NCI-H82 (cell line): Measurements from ENCODE around the gene MMP20.

Source experiments
- DNase-seq: peaks from one replicate; lab custom pipeline; 2025; lab: John Stamatoyannopoulos, UW

MMP20 gene

DNA sequence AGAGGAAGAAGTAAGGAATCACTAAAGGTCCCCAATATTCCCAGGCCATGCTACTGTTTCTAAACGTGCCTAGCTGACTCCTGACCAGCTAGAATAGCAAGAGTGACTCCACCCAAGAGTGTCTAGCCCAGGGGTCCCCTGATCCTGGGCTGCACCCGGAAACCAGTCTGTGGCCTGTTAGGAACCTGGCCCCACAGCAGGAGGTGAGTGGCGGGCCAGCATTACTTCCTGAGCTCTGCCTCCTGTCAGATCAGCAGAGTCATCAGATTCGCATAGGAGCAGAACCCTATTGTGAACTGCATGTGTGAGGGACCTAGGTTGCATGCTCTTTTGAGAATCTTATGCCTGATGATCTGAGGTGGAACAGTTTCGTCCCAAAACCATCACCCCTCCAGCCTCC is 2.0 kb downstream of the MMP20 start:
- no peak for DNase-seq

DNA sequence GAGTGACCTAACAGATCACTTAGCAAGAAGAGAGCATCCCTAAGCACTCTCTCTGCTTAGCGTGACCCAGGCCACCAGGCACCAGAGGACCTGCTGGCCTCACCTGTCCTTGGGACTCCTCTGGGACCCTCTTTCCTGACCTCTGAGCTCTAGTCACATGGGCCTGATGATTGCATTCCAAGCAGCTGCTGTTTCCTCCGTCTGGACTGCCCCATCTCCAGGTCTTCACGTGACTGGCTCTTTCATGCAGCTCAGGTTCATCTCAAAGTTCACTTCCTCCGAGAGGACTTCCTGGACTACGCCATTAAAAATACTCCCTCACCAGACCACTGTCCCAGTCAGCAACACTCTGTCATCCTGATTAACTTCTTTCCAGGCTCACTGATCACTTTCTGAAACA is 2.9 kb downstream of the MMP20 start:
- DNase-seq: no peak

DNA sequence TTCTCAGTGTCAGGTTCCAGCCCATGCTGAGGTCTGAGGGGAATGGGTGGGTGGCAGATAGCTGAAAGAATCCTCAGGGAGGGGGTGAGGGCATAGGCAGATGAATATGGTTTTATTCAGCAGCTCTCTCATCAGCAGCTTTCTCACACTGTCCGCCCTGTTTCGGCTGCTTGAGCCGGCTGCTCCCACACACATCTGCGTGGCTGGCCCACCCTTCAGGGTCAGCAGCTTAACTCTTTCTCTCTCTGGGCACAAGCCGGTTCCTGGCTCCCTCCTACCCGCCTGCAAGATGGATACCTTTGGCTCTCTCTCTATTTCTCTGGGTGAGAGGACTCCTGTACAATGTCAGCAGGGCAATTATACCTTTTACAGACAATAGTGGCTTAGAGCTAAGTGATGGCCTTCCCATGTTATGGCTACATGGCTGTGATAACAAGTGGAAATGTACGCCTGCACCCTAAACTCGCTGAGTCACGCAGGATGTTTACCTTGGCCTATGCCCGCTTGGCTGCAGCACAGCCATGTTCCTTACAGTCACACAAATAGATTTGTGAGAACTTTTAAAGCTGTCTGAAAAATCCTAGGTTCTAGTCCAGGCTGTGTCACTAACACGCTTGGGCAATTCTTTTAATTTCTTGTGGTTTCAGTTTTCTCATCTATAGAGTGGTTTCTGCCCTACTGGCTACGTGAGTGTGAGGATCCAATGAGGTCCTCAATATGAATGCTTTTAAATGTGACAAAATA is 4.1 kb downstream of the MMP20 start:
- DNase-seq: no peak

DNA sequence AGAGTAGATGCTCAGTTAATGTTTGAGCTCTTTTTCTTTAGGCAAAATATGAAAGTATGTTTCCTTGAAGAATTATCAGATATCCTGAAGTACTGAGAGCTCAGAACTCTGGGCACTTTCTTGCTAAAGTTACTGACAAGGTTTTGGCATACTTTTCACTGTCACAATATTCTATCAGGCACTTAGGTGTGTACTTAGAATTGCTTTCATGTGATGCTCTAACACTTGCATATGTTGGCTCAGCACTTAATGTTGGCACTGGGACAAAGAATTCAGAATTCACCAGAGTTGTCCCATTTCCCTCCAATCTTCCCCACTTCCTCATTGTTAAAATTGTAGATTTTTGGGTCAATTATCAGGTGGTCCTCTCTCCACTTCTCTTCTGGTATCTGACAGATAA is 5.0 kb downstream of the MMP20 start:
- DNase-seq: no peak

DNA sequence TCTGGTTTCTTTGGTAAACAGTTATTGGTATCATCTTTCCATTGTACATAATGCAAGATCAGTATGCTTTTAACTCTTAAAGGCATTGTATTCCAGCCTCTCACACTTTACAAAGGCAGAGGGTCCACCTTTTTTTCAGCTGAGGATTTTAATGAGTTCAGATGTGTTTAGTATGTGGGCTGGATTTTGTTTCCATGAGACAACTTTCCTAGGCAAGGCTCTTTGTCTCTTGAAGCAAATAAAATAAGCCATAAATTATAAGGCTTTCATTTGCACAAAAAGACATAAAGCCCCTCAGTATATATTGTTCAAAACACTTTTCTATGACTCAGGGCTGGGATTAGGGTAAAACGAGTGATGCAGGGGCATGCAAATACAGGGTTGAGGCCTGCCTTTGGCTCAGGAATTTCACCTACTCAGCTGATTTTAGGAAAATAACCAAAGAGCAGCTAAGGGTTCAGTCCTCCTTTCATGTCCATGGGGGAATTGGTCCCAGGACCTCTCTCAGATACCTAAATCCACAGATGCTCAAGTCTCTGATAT is 7.6 kb downstream of the MMP20 start:
- no peak for DNase-seq

DNA sequence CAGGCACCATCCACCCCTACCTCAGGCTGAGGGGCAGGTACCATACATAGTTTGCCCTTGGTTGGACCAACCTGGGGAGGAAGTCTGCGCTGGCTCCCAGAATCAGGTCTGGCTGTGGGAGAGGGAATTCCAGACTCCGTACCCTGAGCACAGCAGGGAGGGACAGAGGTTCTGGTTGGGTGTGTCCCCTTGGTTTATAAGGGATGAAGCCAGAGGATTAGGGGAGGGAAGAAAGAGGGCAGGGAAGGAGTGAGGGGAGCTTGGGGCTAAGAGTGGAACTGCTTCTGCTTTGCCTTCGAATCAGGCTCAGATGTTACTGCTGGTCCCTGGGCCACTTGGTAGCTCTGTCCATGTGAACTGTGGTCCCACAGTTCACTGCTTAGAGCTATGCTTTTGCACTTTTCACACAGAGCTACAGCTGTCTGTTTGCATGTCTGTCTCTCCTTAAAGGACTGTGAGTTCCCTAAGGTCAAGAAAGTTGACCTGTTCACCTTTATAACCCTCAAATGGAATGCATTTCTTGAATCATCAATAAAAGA is 9.2 kb downstream of the MMP20 start:
- DNase-seq: peak; percentile 1

DNA sequence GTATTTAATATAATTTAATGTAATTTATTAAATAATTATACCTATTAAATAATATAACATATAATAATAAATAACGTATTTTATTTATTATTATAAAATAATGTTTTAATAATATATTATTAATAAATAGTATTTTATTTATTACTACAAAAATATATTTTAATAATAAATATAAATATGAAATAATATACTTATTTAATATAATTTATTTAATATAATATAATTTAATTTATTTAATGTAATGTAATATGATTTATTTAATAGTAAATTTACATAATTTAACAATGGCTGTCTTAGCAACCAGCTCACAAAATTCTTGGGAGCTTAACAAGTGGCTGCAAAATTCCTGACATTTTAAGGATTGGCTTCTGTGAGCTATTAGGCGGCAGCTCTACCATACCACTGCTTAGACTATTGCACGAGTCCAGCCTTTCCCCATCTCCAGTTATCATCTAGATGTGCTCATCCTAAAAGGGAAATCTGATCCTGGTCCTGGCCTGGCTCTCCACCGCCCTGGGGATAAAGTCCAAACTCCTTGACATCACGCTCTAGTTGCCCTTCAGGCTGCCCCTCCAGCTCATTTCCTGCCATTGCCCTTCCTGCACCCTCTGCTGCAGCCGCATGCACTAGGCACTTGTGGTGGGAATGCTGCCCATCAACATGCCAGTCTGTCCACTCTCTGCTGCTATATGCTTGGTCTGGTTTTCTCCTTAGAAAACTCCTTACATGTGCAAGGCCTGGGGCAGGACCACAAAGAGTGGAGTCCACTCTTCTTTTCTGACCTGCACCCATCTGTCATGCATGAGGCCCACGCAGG is 9.8 kb downstream of the MMP20 start:
- DNase-seq: no peak

DNA sequence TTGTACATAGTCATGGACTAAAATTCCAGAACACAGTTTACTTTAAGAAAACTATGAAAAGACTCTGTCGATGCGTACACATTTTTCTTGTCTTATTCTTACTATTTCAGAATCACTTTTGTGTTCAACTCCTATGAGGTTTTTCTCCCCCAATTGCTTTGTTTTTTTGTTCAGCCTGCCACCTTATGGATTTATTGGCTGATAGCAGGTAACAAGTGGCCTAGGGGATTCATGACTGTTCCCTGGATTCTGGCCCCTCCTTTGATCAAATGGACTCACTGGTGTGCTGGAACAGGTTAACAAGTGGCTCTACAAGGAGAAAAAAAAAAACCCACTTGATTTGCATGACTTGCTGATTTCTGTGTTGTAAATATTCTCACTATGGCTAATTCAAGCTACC is 10.6 kb downstream of the MMP20 start:
- DNase-seq: peak; percentile 10

DNA sequence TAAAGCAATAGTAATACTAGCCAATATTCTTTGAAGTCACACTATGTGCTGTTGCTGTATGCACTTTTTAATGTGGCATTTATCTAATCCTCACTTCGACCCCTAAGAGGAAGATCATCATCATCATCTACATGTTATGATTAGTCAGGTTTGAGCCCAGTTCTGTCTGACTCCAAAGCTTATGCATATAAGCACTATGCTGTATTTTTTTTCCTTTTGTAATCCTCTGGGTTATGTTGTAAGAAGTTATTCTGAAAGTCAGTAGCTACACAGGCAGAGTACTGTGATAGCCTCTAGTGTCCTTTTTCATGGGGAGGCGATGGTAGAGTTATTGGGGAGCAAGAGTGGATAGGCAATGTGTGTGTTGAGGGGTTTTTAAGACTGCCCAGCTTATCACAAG is 11.1 kb downstream of the MMP20 start:
- no peak for DNase-seq

DNA sequence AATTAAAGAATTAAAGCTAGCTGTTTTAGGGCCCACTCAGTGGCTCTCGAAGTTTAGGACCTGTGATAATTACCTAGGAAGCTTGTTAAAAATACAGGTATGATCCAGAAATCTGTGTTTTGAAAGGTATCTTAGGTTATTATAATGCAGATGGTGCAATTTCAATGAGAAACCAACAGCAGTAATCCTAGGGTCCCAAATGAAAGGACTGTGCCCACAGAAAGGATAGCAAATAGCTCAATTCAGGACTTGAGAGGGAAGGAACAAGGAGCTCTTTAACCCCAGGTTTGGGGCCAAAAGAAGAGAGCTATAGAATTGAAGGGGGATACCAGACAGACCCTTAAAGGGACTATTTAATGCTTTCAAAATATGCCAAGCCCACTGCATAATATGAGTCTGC is 11.7 kb downstream of the MMP20 start:
- DNase-seq: no peak

DNA sequence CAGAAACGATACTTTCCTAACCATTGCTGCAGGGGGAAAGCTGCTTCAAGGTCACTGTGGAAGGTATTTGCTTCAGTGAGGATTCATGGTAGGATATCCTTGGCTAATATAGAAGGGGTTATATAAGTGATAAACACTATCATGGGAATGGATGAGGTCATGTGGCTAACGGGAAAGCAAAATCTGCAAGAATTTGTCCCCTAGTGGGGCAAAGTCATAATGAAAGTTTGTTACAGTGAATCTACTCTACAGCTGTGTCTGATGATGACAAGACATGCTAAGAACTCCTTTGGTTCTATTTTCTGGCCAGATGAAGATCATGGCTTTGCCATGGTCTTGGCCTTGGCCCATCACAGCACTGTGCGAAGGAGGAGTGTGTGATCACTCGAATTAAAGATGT is 13.8 kb downstream of the MMP20 start:
- DNase-seq: no peak

DNA sequence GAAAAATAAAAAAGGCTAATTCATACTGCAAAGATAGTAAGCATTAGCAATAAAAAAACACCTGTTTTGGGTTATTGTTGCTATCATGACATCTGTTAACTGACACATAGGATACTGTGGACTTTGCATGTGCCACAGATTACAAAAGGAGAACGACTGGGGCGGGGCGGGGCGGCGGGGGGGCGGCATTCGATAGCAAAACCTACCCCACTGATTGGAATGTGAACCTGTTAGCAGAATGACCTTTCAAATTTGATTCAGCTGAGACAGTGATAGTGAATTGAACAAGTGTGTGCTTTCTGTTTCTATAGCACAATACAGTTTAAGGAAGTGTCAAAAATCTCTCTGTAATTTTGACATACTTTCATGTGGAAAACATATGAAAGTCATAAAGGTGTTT is 14.9 kb downstream of the MMP20 start:
- DNase-seq: no peak

DNA sequence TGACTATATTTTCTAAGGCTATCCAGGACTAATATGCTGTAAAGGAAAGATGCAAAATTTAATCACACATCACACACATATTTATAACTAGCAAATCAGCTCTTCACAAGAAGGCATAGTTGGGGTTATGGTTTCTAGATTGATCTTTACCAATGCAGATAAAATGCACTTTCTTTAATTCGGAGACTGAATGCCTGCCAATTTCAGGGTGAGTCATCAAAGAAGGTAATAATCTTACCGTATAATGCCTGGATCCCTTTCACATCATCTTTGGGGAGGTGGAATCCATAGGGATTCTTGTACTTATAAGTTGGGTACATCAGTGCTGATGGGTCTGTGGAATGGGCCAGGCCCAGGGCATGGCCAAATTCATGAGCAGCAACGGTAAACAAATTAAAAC is 16.4 kb downstream of the MMP20 start:
- no peak for DNase-seq

DNA sequence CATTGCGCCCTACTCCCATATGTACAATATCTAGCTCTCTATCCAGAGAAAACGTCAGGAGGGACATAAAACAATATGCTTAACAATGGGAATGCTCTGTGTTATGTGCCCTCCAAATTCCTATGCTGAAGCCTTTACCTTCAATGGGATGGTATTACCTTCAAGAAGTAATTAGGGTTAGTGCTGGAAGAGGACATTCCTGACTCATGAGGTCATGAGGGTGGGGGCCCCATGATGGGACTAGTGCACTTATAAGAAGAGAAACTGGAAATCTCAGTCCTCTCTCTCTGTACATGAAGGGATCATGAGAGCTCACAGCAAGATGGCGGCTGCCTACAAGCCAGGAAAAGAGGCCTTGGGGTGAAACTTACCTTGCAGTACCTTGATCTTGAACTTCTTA is 20.3 kb downstream of the MMP20 start:
- no peak for DNase-seq

DNA sequence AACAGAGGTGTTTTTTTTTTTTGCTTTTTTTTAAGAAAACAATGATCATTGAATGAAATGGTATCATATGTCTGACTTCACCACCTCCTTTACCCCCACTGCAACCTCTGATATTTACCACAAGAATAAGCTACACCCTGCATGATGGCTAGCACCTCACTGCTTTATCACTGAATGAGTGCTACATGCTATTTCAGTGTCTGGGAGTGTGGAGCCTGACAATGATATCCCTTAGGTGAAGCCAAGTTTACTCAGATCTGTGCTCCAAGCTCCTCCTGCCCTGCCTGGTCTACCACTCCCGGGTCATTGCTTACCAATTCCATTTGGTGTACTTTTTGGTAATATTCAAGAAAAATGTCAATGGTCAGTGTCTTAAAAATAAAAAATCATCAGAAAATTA is 21.1 kb downstream of the MMP20 start:
- no peak for DNase-seq

DNA sequence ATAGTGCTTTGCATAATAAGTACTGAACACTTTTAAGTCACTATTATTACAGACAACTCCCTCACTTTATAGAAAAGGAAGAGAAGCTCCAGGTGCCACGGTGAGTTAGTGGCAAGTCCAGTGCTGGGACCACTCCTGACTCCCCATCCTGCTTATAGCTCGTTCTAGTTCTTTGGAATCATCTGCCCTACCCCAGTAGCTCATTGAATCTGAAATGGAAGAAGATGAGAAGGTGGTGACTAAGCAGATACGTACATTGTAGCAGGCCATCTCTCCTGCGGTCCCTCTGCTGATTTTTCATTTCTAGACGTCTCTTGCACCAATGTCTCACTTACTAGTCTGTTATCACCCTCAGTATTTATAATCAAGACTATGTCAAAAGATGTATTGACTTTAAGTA is 21.6 kb downstream of the MMP20 start:
- DNase-seq: no peak

DNA sequence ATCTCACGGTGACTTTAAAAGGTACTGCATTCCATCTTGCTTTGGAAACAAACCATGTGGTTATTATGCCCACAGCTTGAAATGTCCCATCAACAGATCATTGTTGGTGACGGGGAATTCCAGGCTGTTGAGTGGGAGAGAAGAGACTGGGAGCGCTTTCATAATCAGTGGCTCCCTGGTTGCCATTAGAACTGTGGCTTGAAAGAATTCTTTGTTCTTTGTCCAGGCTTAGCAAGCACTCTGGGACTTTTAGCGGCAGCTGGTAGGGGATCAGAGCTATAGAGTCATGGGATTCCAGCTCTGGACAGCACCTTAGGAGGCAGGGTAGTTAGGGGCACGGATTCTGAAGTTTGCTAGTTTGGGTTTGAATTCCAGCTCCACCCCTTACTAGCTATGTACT is 22.0 kb downstream of the MMP20 start:
- DNase-seq: no peak

DNA sequence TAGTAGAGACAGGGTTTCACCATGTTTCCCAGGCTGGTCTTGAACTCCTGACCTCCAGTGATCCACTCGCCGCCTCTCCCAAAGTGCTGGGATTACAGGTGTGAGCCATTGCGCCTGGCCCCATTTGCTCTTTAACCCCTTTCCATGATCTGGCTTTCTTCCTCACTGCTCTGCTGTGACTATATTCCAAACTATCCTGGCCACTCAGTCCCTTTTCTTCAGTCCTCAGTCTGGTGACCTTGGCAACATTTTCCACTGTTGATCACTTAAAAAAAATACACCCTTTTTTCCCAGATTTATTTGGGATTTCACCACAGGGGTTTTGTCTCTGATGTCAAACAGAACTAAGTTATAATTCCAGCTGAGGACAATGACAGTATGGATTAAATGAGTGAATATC is 24.5 kb downstream of the MMP20 start:
- DNase-seq: no peak

DNA sequence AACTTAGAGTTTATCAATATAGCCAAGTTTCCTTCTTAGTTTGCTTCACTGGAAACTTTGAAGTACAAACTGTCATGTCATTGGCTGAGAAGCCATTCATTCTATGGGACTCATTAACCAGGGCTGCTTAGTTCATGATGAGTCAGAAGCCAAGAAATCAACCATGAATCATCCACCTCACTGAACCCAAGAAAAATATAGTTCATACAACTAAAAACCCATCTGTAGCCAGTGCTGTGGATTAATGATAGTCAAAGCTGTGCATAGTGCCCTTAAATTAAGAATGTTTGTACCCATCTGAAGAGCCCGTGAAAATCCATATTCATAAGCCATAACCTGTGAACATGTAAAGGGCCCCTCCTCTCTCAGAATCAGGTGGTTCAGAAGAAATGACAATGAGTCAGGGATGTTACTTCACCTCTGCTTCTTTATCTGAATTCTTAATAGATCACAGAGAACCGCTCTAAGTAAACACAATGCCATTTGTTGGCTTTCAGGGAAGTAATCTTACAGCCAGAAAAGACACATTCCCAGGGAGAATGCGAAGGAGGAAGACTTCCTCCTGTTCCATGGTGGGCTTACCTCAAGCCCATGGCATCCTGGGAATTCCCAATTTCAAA is 25.4 kb downstream of the MMP20 start:
- DNase-seq: no peak

DNA sequence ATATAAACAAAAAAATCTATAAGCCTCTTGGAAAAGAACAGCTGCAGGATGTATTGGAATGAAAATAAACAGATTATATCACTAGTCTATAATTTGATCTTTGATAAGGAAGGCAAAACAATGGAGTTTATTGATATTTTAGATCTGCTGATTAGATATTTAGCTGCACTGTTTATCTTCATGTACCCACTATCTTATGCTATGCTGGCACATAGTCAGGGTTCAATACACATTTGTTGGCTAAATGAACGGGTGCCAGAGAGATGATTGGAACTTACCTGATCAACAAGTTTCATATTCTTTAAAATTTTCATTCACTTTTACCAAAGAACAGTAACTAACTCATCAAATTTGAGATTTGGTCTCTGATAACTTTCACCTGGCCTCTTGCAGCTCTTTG is 26.9 kb downstream of the MMP20 start:
- DNase-seq: no peak

DNA sequence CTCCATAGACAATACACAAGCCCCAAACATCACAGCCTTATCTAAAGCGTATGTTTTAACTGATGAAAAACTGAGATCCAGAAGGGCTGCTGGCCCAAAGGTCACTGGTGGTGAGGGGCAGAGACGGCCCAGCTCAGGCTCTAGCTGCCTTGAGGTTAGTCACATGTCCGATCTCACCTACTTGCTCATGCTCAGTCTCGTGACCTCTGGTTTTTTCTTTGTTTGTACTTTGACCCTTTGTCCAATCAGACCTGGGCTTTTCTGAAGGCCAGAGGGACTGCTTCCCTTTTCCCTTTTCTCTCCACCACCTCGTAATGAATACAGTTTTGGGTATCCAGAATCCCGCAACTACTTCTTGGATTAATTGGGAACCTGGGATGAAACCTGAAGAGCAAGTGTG is 28.6 kb downstream of the MMP20 start:
- DNase-seq: no peak
